Common myeloid progenitor, CD34-positive (primary cell): ENCODE data around the gene TOMM5.

ENCODE experiments used
- CTCF ChIA-PET: fragments of 350-600 bp; sonication (Branson Sonifier 250); formaldehyde crosslinking; loops from one replicate; lab custom pipeline; 2021; ENCODE audit warnings: antibody characterized with exemption; lab: Charles Lee
- POLR2A ChIA-PET: fragments of 350-600 bp; sonication (Branson Sonifier 250); formaldehyde crosslinking; loops from one replicate; lab custom pipeline; 2021; ENCODE audit warnings: antibody characterized with exemption; lab: Charles Lee
- DNase-seq, 3 donors: peaks; one replicate each; pipeline versions ENCODE4 v3.0.0 to v3.0.0-alpha.2; 2013
- H3K27ac ChIP-seq, 2 experiments: 1 replicate in 1 of 2; 2 replicates in 1 of 2; pipeline ENCODE4 v1.7.0; 2013; ENCODE audit warnings: inconsistent platforms in 2 of 2, low read length in 2 of 2, mild to moderate bottlenecking in 2 of 2, low read depth in 1 of 2, moderate library complexity in 1 of 2; ENCODE audit not compliant: severe bottlenecking in 2 of 2, insufficient read depth in 1 of 2, poor library complexity in 1 of 2
- H3K27me3 ChIP-seq, 5 experiments: replicated peaks in 2 of 5; 1 replicate in 3 of 5; 2 replicates in 2 of 5; pipeline versions ENCODE4 v1.6.1 to v1.7.0; 2013; ENCODE audit warnings: low read length in 4 of 5, mild to moderate bottlenecking in 2 of 5, moderate library complexity in 2 of 5, inconsistent platforms in 1 of 5; ENCODE audit not compliant: insufficient read depth in 5 of 5, control insufficient read depth in 4 of 5
- H3K36me3 ChIP-seq, 4 experiments: 1 replicate in 2 of 4; 2 replicates in 2 of 4; pipeline versions ENCODE4 v1.6.1 to v1.7.0; 2013; ENCODE audit warnings: low read length in 3 of 4, control low read depth in 1 of 4, mild to moderate bottlenecking in 1 of 4; ENCODE audit not compliant: control insufficient read depth in 4 of 4, insufficient read depth in 4 of 4
- H3K4me1 ChIP-seq, 4 experiments: 1 replicate in 3 of 4; 2 replicates in 1 of 4; pipeline versions ENCODE4 v1.6.1 to v1.7.1; 2013; ENCODE audit warnings: low read length in 3 of 4, mild to moderate bottlenecking in 3 of 4, control low read depth in 1 of 4, inconsistent platforms in 1 of 4, moderate library complexity in 1 of 4; ENCODE audit not compliant: control insufficient read depth in 4 of 4, insufficient read depth in 4 of 4; ENCODE audit errors: control extremely low read depth in 1 of 4
- H3K4me3 ChIP-seq, 7 experiments: 1 replicate in 4 of 7; 2 replicates in 3 of 7; pipeline versions ENCODE4 v1.5.1 to v1.7.0; 2013; ENCODE audit warnings: mild to moderate bottlenecking in 7 of 7, low read length in 6 of 7, moderate library complexity in 6 of 7, inconsistent platforms in 2 of 7, low read depth in 2 of 7, control low read depth in 1 of 7; ENCODE audit not compliant: insufficient read depth in 4 of 7, control insufficient read depth in 1 of 7; ENCODE audit errors: extremely low read depth in 1 of 7
- H3K9me3 ChIP-seq, 5 experiments: 1 replicate in 4 of 5; 2 replicates in 1 of 5; pipeline versions ENCODE4 v1.6.1 to v1.7.1; 2013; ENCODE audit warnings: low read length in 4 of 5, mild to moderate bottlenecking in 2 of 5, inconsistent platforms in 1 of 5, low read depth in 1 of 5, moderate library complexity in 1 of 5; ENCODE audit not compliant: control insufficient read depth in 4 of 5, insufficient read depth in 2 of 5; ENCODE audit errors: control extremely low read depth in 1 of 5
- WGBS: methylation state at CpG from one replicate; pipeline ENCODE4 v1.1.5; 2013; ENCODE audit not compliant: insufficient coverage; 5-methylcytosine and 5-hydroxymethylcytosine counted together

TOMM5 gene

DNA sequence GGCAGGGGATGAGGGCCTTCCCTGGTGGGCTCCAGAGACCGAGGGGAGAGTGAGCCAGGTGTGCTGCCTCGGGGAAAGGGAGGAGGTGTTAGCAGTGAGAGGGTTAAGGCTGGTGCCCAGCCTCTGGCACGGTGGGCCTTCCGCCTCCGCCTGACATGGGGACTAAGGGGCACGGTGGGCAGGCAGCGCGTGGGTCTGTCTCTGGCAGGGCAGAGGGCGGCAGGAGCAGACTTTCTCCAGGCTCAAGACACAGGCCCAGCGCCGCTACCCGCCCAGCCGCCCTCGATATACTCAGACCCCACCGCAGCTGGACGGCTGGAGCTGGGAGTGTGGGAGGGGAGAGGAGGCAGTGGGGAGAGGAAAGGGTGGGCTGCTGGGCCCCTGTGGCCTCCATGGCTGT is 43.4 kb upstream of the TOMM5 start:
- 96% methylated on average over 9 of the region's 16 CpGs for WGBS
- Histone ChIP-seq H3K4me3 (no peak overlapping the region), H3K9me3 (no peaks in the 10 kb centered on the region), H3K27me3 (peaks cover 0 to 4% (median 0%) of the 10 kb centered on the region in 5 experiments), H3K4me1 (no peaks in the 10 kb centered on the region), H3K27ac (no peak overlapping the region), H3K36me3 (no peaks in the 10 kb centered on the region)
- CTCF ChIA-PET = no interaction called here
- POLR2A ChIA-PET = no interaction called here
- DNase-seq = no peak

DNA sequence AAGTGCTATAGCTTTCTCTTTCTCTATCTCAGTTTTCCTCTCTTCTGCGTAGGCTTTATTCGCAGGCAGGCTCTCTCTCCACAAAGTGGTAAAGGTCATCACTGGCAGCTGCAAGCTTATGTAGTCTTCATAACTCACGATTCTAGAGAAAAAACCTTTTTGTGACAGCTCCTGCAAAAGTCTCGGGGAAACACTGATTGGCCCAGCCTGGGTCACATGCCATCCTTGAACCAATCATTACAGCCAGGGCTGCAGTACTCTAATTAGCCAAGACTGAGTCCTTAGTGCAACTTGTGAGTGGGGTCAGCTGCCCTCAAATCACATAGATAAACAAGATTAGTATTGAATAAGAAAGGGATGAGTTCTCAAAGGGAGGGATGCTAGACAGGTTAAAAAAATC is 40.1 kb upstream of the TOMM5 start:
- DNase-seq = no peak
- no peaks in the 10 kb centered on the region for H3K4me1 ChIP-seq
- H3K27me3 ChIP-seq = no peaks in the 10 kb centered on the region
- H3K36me3 ChIP-seq = no peaks in the 10 kb centered on the region
- CTCF ChIA-PET = no interaction called here
- 94% methylated on average over 4 of the region's 4 CpGs for WGBS
- POLR2A ChIA-PET = no interaction called here
- H3K9me3 ChIP-seq = no peaks in the 10 kb centered on the region
- H3K4me3 ChIP-seq = no peak overlapping the region
- H3K27ac ChIP-seq = no peak overlapping the region

DNA sequence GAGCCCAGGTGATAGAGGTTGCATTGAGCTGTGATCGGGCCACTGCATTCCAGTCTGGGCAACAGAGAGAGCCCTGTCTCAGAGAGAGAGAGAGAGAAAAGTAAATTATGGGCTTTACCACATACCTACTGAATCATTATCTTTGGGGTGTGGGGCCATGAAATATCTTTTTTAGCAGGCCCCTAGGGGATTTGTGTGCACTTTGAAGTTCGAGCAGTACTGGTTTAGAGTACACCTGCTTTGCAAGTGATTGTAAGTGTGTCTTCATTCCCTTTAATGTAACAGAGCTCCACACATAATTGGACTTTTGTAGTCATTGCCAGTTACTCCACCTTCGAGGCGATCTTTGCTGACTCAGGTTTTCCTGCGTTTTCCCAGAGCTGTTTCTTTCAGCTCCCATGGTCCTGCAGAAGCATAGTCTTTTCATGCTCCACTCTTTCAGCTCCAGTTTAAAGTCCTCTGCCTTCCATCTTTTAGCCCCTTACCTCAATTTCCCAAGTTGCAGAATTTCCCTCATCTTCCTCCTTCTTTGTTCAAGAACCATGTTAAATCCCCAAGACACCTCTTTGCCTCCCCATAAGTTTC is 34.4 kb upstream of the TOMM5 start:
- no peak overlapping the region for H3K4me3 ChIP-seq
- no peak for DNase-seq
- H3K36me3 ChIP-seq = no peaks in the 10 kb centered on the region
- ChIA-PET POLR2A (no interaction called here), CTCF (interaction anchor here (0.9 to 1.1 kb wide), 3 partner anchors 11 to 34 kb away, joined by 3 read pairs; partner anchors contain the start of gene TOMM5)
- no peak overlapping the region for H3K27ac ChIP-seq
- 97% methylated on average over 5 of the region's 5 CpGs for WGBS
- no peaks in the 10 kb centered on the region for H3K9me3 ChIP-seq
- peaks cover 0 to 2% (median 0%) of the 10 kb centered on the region in 5 experiments for H3K27me3 ChIP-seq
- H3K4me1 ChIP-seq = peaks cover 0 to 4% (median under 1%) of the 10 kb centered on the region in 4 experiments

DNA sequence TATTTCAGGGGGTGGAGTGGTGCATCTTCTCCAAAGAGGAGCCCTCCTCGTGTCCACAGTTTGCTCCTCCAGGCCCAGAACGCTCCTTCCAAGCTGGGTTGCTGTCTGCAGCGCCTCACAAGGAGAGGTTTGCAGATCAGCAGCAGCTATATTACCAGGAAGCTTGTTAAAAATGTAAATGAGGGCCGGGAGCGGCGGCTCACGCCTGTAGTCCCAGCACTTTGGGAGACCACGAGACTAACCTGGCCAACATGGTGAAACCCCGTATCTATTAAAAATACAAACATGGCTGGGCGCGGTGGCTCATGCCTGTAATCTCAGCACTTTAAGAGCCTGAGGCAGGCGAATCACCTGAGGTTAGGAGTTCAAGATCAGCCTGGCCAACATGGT is 33.4 kb upstream of the TOMM5 start:
- H3K27ac ChIP-seq = no peak overlapping the region
- no peak for DNase-seq
- no peaks in the 10 kb centered on the region for H3K36me3 ChIP-seq
- POLR2A ChIA-PET = no interaction called here
- no peaks in the 10 kb centered on the region for H3K9me3 ChIP-seq
- H3K27me3 ChIP-seq = peaks cover 0 to 2% (median 0%) of the 10 kb centered on the region in 5 experiments
- 94% methylated on average over 12 of the region's 12 CpGs for WGBS
- H3K4me1 ChIP-seq = peaks cover 0 to 10% (median 7%) of the 10 kb centered on the region in 4 experiments
- H3K4me3 ChIP-seq = no peak overlapping the region
- CTCF ChIA-PET = interaction anchor here (0.7 to 1.1 kb wide), 3 partner anchors 26 to 462 kb away, joined by 3 to 4 read pairs (median 3); partner anchors contain the start of gene TOMM5

DNA sequence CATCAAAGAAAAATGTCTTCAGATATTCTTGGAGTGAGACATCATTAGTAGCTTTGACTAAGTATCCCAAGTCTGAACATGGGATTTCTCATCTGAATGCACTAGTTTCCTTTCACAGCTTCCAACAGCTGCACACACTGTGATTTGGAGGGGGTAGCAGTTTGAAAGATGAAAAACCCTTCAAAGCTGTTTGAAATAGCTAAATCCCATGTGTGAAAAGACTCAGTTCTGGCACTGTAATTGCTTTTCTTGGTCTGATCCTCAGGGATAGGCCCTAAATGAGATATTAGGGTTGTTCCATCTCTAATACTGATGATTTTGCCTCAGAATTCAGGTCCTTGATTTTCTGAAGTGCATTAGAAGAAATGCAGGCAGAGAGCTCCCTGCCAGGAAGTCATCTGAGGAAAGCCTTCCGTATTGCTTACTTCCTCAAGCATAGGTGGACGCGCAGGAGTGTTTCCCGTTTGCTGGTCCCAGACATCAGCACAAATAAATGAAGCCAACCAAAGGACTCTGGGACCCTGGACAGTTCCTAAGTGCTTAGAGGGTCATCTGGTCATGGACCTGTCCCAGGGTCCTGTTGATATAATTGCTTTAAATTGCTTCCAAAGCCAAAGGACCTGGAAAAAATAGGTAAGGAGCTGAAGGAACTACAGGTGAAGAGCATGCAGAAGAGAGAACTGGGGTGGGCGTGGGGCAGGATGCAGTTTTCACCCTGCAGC is 32.8 kb upstream of the TOMM5 start:
- Histone ChIP-seq H3K27me3 (peaks cover 0 to 2% (median 0%) of the 10 kb centered on the region in 5 experiments), H3K4me3 (no peak overlapping the region), H3K4me1 (peaks cover 0 to 10% (median 7%) of the 10 kb centered on the region in 4 experiments), H3K27ac (no peak overlapping the region), H3K36me3 (no peaks in the 10 kb centered on the region), H3K9me3 (no peaks in the 10 kb centered on the region)
- WGBS = 47% methylated on average over 5 of the region's 5 CpGs
- DNase-seq = peak in 1 of 3 donors; percentile 13
- CTCF ChIA-PET = interaction anchor here (0.9 to 1.1 kb wide), 3 partner anchors 26 to 33 kb away, joined by 3 read pairs; partner anchors contain the start of gene TOMM5
- POLR2A ChIA-PET = no interaction called here

DNA sequence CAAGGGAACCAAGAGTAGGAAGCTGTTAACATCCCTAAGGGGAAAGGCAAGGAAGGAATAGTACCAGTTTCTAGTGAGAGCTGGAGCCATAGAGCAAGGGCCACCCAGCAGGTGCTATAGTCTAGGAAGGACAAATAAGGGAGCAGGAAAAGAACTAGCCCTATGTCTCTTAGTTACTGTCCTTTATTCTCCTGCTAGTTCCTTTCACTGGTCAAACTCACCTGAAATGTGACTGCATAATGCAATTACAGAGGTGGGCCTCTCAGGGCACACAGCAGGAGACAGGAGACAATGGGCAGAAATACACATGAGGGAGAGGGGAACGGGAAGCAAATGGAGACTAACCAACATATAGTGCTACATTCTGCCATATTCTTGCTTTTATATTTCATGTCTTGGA is 31.7 kb upstream of the TOMM5 start:
- H3K27me3 ChIP-seq = peaks cover 0 to 2% (median 0%) of the 10 kb centered on the region in 5 experiments
- H3K4me3 ChIP-seq = no peak overlapping the region
- no CpG with 5 or more reads among the region's 1 CpG for WGBS
- CTCF ChIA-PET = no interaction called here
- H3K9me3 ChIP-seq = no peaks in the 10 kb centered on the region
- no peaks in the 10 kb centered on the region for H3K36me3 ChIP-seq
- POLR2A ChIA-PET = no interaction called here
- H3K4me1 ChIP-seq = peaks cover 0 to 10% (median 7%) of the 10 kb centered on the region in 4 experiments
- no peak overlapping the region for H3K27ac ChIP-seq
- no peak for DNase-seq

DNA sequence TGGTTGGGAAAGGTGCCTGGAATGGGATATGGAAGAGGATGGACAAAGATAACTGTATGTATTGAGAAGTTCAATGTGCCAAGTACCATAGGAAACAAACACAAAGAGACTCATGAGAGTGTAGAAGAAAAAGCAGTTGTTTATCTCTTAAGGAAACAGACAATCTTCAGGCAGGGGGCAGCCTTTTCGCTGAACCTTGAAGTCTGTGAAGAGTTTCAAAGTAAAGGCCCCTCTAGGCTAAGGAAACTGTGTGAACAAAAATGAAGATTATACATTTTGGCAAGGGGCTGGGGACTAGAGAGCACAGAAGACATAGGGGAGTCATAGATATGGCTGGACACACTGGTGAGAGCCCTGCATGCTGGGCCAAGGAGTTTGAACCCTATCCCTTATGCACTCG is 30.9 kb upstream of the TOMM5 start:
- Histone ChIP-seq H3K27ac (no peak overlapping the region), H3K4me1 (peaks cover 0 to 10% (median 7%) of the 10 kb centered on the region in 4 experiments), H3K36me3 (no peaks in the 10 kb centered on the region), H3K9me3 (no peaks in the 10 kb centered on the region), H3K27me3 (peaks cover 0 to 2% (median 0%) of the 10 kb centered on the region in 5 experiments), H3K4me3 (no peak overlapping the region)
- DNase-seq = no peak
- ChIA-PET CTCF (interaction anchor here (1.2 kb wide), 1 partner anchor 44 kb away, joined by 3 read pairs; no protein-coding TSS in a partner anchor), POLR2A (no interaction called here)
- WGBS = 100% methylated on average over 2 of the region's 2 CpGs
